HG03060 (cell line): ENCODE measurements around the gene PAX5.

ENCODE experiments used
- ATAC-seq: cut with Tn5 transposase; IDR thresholded peaks from one replicate; pipeline ENCODE4 v1.9.1; 2021; ENCODE audit warnings: low read depth, moderate number of reproducible peaks; ENCODE audit not compliant: unreplicated experiment

Gene PAX5

GRCh38 chr9:36865731-36866635 is 168.1 kb downstream of the PAX5 start:
- ATAC-seq = no peak

DNA sequence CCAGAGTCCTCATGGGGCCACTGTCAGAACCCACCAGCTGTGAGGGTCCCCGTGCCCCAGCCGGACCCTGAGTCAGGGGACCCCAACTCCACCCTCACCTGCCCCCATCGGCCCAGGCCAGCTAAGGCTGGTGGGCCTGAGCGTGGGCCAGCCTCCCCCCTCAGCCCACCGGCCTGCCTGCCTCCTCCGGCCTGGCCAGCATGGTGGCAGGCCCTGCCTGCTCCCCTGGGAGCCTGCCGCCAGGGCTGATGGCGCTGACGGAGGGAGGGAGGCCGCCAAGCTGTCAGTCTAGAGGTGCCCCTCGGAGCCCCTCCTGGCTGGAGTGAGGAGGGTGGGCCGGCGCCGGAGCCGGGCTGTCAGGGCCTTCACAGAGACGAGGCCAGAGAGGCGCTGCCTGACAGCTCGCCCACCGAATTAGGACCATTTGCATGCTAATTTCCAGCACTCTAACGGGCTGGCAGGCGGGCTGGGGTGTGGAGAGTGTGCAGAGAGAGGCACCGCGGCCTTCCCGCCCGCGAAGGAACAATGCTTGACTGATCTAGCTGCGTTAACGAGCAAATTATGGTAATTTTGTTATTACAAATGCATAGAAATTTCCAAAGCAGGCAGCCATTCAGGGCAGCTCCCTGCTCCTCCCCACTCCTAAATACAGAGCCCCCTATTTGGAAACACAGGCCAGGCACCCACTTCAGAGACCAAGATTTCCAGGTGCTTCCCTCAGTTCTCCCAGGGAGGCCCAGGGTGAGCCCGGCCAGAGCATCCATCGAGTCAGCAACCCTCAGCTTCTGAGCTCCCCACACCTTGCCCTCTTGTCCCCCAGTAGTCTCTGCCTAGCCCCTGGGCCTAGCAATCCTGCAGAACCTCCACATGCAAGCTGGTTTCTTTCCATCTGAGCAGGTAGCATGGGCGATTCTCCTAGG is 169.3 kb downstream of the PAX5 start:
- ATAC-seq = no peak

DNA sequence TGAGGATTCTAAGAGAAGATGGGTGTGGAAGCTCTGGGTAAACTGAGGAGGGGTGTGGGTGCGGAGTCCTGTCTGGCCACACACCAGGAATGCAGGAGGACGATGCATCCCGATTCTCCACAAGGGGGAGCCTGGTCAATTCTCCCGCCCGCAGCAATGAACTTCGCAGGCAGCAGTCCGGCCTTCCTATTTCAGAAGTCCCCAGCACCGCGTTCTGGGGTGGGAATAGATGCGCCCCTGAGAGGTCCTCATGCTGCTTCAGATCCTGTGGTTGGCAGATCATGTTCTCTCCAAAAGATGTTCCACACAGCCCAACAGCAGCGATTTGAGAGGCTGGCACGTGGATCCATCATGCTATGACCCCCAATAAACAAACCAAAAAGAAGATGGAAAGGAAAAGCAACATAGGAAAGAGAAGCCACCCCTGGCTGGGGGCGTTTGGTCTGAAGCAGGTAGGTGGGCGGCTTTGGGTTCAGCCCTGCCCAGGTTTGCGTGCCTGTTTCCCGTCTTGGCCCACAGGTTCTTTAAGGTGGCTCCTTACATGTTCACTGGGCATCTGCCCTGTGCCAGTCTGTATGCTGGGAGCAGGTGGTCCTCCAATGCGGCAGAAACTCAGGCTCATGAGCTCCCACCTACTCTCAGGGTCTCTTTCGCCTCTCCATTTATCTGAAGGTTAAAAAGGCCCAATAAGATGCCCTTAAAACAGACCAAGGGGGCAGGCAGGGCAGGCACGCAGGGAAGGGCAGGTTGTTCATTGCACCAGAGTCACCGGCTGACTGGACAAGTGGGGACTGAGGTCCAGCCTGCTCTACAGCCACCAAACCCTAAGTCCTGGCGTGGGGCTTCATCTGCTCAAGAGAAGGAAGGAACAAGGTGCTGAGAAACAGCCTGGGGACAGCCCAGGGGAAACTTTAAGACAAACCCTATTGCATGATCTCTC is 171.6 kb downstream of the PAX5 start:
- ATAC-seq = no peak

GRCh38 chr9:36861528-36862205 is 172.4 kb downstream of the PAX5 start:
- no peak for ATAC-seq

DNA sequence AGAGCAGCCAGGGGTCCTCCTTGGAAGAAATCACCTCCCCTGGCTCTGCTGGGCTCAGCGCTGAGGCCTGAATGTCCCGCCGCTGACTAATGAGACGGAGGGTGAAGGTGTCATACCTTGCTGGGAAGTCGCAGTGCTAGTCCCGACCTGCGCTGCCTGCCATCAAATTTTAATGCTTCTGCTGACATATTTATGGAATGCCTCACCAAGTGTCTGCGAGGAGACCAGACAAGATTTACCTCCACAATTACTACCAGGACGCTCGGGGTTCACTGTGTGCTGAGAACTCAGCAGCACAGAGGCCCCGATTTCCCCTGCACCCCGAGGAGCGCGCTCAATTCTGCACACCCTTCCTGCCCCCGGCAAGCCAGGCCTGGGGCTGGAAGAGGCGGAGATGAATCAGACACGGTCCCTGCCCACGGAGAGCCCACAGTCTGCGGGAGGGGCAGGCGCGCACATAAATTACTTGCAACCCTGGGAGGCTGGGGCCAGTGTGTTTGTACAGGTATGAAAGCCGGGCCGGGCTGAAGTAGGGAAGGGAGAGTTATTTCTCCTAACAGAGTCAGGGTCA is 175.2 kb downstream of the PAX5 start:
- ATAC-seq = no peak

GRCh38 chr9:36855448-36856315 is 178.4 kb downstream of the PAX5 start:
- ATAC-seq = no peak

DNA sequence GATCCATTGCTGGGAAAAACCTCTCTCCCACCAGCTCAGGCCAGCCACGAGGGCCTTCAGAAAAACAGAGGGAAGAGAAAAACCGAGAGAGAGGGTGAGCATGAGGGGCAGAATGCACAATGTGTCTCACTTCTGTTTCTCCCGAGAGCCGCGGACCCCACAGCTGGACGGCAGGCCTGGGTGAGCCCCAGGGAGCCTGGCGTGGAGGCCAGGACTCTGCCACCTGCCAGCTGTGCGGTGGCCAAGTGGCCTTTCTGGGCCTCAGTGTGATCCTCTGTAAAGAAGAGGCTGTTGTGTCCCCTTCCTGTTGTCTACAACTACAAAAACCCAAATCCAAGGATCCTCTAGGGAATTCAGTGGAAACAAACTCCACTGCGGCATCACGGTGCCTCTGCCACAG is 179.3 kb downstream of the PAX5 start:
- no peak for ATAC-seq

- no peak for ATAC-seq
Observed at GRCh38 chr9:36854034-36854433, 180.0 kb downstream of the PAX5 start.

DNA sequence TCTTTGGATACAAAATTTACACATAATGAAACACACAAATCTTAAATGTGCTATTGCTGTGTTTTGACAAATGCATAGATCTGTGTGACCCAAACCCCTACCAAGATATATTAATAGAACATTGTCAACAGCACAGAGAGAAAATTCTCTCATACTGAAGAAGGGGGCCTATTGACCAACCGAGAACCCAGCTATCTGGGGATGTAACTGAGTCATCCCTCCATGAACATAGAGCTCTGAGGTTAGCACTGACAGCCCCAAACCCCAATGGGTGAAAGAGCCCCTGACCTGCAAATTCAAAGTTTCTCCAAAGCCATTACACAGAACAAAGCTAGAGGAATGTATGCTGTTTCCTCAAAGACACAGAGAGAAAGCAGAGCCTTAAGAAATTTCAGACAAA is 180.8 kb downstream of the PAX5 start:
- ATAC-seq = no peak

DNA sequence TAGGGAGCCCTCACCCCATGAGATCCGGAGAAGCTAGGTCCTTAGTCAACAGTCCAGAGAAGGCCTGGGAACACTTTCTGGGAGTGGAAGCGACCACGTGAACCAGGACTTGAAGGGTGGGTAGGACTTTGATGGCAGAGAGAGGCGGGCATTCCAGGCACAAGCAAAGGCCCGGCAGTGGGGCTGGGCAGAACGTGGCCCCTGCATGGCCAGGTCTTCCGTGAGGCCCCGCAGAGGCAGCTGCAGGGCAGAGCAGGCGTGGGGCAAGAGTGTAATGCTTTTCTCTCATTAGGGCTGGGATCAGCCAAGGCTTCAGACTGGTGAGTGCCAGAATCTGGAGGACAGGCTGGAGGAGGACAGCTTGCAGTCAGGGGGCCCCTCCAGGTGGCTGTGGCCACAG is 184.1 kb downstream of the PAX5 start:
- ATAC-seq = no peak

- ATAC-seq = no peak
Observed at GRCh38 chr9:36848946-36849345, 185.1 kb downstream of the PAX5 start.

DNA sequence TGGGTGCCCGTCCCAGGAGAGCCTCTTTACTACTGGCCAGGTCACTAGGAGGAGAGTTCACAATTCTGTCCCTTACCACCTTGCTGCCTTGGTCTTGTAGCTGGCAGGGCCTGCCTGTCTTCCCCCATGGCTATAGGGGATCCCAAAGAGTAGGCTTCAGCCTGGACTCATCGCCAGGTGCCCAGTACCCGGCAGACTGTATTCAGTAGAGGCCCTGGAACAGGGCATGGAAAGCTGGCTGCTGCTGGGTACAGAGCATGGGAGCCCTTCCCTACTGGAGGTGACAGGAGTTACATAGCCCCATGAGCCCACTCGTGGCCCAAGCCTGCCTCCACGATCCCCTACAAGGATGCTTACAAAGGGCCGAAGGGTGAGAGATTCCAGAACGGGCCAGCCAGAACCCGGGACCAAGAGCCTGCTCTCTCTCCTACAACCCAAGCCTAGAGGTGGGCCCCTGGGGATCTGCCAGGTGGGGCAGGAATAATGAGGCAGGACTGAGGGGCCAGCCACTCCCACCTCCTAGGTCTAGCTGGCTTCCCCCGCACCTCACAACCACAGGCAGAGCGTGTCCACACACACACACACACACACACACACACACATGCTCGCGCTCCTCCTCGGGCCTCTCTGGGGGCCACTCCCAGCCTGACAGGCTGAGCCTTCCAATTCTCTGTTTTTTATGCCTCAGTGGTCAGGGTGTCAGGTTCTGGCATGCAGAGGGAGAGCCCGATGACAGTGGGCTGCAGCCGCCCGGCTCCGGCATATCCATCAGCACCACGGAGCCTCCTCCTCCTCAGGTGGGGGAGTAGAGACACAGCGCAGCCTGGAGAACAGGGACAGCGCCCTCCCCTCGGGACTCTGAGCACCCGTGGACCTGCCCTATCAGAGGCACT is 186.0 kb downstream of the PAX5 start:
- no peak for ATAC-seq

GRCh38 chr9:36846621-36847020 is 187.4 kb downstream of the PAX5 start:
- ATAC-seq = no peak

GRCh38 chr9:36845844-36846243 is 188.2 kb downstream of the PAX5 start:
- no peak for ATAC-seq

DNA sequence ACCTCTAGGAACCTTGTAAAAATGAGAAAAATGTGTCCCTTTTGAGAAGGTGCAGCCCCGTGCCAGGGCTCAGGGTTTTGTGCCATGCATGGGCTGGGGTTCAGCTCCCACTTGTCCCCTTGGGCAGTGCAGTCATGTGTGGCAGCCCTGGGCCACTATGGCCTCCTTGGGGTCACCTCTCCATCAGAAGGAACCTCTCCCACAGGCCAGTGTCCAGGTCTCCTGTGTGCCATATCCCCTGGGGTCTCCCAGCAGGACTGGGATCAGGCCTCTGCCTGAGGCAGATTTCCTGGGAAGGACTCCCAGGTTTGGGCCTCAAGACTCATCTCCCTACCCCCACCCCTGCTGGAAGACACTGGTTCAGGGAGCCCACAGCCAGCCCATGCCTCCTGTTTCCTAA is 189.1 kb downstream of the PAX5 start:
- ATAC-seq = no peak

GRCh38 chr9:36843964-36844363 is 190.1 kb downstream of the PAX5 start:
- no peak for ATAC-seq
